ENCODE measurements around the gene TMEM184A.

The TMEM184A gene

GRCh38 chr7:1542841-1543747, 12.9 kb downstream of the TMEM184A start:
- no peak for DNase-seq (ENCODE audit: low read depth in 2 of 2)
- no peak for TF ChIP-seq CTCF (IDR thresholded peaks at IDR 0.05; ENCODE audit: low read depth, low read length)
- no peak overlapping the region for H3K4me3 ChIP-seq (replicated peaks in 1 of 2; ENCODE audit: low read depth in 2 of 2, low read length in 2 of 2)

- DNase-seq (ENCODE audit: low read depth in 2 of 2) = no peak
- no peak for TF ChIP-seq CTCF (IDR thresholded peaks at IDR 0.05; ENCODE audit: low read depth, low read length)
- H3K4me3 ChIP-seq (replicated peaks in 1 of 2; ENCODE audit: low read depth in 2 of 2, low read length in 2 of 2) = no peak overlapping the region
These were observed 13.7 kb downstream of the TMEM184A start for GRCh38 chr7:1542329-1542728.

GRCh38 chr7:1541431-1542162, 14.4 kb downstream of the TMEM184A start:
- H3K4me3 ChIP-seq (replicated peaks in 1 of 2; ENCODE audit: low read depth in 2 of 2, low read length in 2 of 2) = no peak overlapping the region
- TF ChIP-seq CTCF (IDR thresholded peaks at IDR 0.05; ENCODE audit: low read depth, low read length) = no peak
- no peak for DNase-seq (ENCODE audit: low read depth in 2 of 2)

GRCh38 chr7:1540776-1541271, 15.2 kb downstream of the TMEM184A start:
- no peak overlapping the region for H3K4me3 ChIP-seq (replicated peaks in 1 of 2; ENCODE audit: low read depth in 2 of 2, low read length in 2 of 2)
- TF ChIP-seq CTCF (IDR thresholded peaks at IDR 0.05; ENCODE audit: low read depth, low read length) = no peak
- DNase-seq (ENCODE audit: low read depth in 2 of 2) = no peak

GRCh38 chr7:1539882-1540775, 15.9 kb downstream of the TMEM184A start:
- no peak for TF ChIP-seq CTCF (IDR thresholded peaks at IDR 0.05; ENCODE audit: low read depth, low read length)
- DNase-seq (ENCODE audit: low read depth in 2 of 2) = no peak
- no peak overlapping the region for H3K4me3 ChIP-seq (replicated peaks in 1 of 2; ENCODE audit: low read depth in 2 of 2, low read length in 2 of 2)

GRCh38 chr7:1539181-1539881, 16.7 kb downstream of the TMEM184A start:
- H3K4me3 ChIP-seq (replicated peaks in 1 of 2; ENCODE audit: low read depth in 2 of 2, low read length in 2 of 2) = no peak overlapping the region
- no peak for DNase-seq (ENCODE audit: low read depth in 2 of 2)

More at GRCh38 chr7:1539181-1539881, 16.7 kb downstream of the TMEM184A start:
- no peak for TF ChIP-seq CTCF (IDR thresholded peaks at IDR 0.05; ENCODE audit: low read depth, low read length)

All from cardiac fibroblast (primary cell).